Gastroesophageal sphincter (tissue), 4 donors: Measurements from ENCODE around the gene TSHZ2. TPM values are rescaled to one million over a fixed set of nuclear protein-coding genes. Genes with fewer than 3 reads are reported as not detected.

Source experiments
- ATAC-seq: fragments of 150-250 bp; one replicate; pipeline ENCODE4 v1.9.1; 2016; ENCODE audit warnings: mild to moderate bottlenecking, moderate library complexity
- H3K27ac ChIP-seq, 4 donors: fragments of 200-600 bp; sonication (generic) in 3 of 4; 1 replicate in 3 of 4; 2 replicates in 1 of 4; pipeline ENCODE4 v1.5.1; 2016 to 2019
- H3K27me3 ChIP-seq: fragments of 200-600 bp; sonication (generic); one replicate; pipeline ENCODE4 v1.5.1; 2019
- H3K36me3 ChIP-seq, 2 donors: fragments of 200-600 bp; sonication (generic); one replicate each; pipeline ENCODE4 v1.5.1; 2019; ENCODE audit warnings: control low read depth in 1 of 2
- H3K4me1 ChIP-seq, 3 donors: fragments of 200-600 bp; sonication (generic); 1 replicate in 2 of 3; 2 replicates in 1 of 3; pipeline ENCODE4 v1.5.1; 2016 to 2019; ENCODE audit warnings: control low read depth in 2 of 3
- H3K4me3 ChIP-seq, 2 donors: fragments of 200-600 bp; sonication (generic); one replicate each; pipeline ENCODE4 v1.5.1; 2019; ENCODE audit warnings: mild to moderate bottlenecking in 1 of 2, moderate library complexity in 1 of 2
- H3K9me3 ChIP-seq, 3 donors: fragments of 200-600 bp; sonication (generic); one replicate each; pipeline ENCODE4 v1.5.1; 2017 to 2019; ENCODE audit warnings: control low read depth in 2 of 3
- CTCF ChIP-seq, 4 experiments: fragments of 200-600 bp in 2 of 4; fragments of 450-650 bp in 2 of 4; sonication (generic) in 1 of 4; IDR thresholded peaks; one replicate each; pipeline ENCODE4 v1.5.1; 2017 to 2019; ENCODE audit warnings: antibody characterized with exemption in 4 of 4, mild to moderate bottlenecking in 2 of 4, moderate library complexity in 2 of 4
- EP300 ChIP-seq: sonication (generic); formaldehyde crosslinking; IDR thresholded peaks from one replicate; pipeline ENCODE4 v1.6.1; 2017; ENCODE audit warnings: antibody characterized with exemption, mild to moderate bottlenecking
- POLR2A ChIP-seq, 2 donors: fragments of 450-650 bp; IDR thresholded peaks; one replicate each; pipeline ENCODE4 v1.6.1; 2017; ENCODE audit warnings: antibody characterized with exemption in 2 of 2, mild to moderate bottlenecking in 2 of 2, moderate library complexity in 1 of 2
- POLR2AphosphoS5 ChIP-seq: sonication (generic); formaldehyde crosslinking; IDR thresholded peaks from one replicate; pipeline ENCODE4 v1.6.1; 2017; ENCODE audit warnings: antibody characterized with exemption
- WGBS, 2 donors: methylation state at CpG; one replicate each; pipeline ENCODE4 v1.1.5; 2018; ENCODE audit warnings: low coverage in 1 of 2; 5-methylcytosine and 5-hydroxymethylcytosine counted together
- total RNA-seq, 4 donors: library from RNA; depleted of rRNA; stranded (reverse); fragments of >200 nt; gene quantifications; one replicate each; pipeline ENCODE4 v1.1.0, GENCODE V29; 2016

TSHZ2 gene
- total RNA-seq, 4 donors from 2014 or later, result 9.9 to 21.3 (median 12.2) TPM

DNA sequence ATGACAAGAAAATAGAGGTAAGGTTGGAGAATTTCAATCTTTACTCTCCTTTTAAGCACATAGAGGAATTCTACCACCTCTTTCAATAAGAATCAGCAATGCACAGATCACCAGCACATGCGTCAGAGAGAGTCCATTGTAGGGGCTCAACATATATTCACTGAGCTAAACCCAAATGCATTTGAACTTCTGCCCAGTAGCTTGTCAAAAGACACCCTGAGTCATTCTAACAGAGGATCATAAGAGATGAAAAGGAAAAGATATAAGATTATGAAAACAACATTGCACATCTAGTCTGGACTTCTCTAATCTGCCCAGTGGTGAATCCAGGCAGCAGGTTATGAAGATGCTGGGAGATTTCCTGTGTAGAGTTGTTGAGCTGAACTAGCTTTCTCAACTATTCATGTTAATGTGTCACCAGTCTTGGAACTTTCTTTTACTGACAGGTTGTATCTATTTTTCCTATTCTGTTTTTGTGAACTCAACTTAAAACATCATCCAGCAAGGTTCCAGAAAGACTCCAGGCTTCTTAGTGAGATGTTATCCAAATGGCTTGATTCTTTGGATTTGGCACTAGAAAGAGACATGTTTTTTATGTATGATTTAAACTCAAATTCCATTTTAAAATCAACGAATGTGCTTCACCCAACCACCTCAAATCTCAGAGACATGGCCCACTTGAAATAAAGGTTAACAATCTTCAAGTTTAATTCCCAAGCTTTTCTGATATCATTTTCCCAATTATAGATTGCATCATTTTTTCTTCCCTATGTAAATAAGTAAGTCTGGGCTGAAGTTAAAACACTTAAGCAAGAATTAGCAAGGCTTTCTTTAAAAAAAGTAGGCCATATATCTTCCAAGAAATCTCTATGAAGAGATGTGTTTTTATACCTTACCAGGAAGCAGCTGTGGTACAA lies 89.3 kb downstream of the TSHZ2 start:
- Histone ChIP-seq H3K27me3 (no peaks in the 10 kb centered on the region), H3K36me3 (no peaks in the 10 kb centered on the region), H3K9me3 (no peaks in the 10 kb centered on the region), H3K4me3 (no peak overlapping the region), H3K27ac (no peak overlapping the region), H3K4me1 (no peaks in the 10 kb centered on the region)
- 50 to 65% methylated on average over 1 to 2 of the region's 2 CpGs for WGBS, 2 donors
- TF ChIP-seq CTCF (IDR thresholded peaks at IDR 0.05) (no peak), EP300 (no peak), POLR2AphosphoS5 (no peak), POLR2A (IDR thresholded peaks at IDR 0.05) (no peak)
- no peak for ATAC-seq

DNA sequence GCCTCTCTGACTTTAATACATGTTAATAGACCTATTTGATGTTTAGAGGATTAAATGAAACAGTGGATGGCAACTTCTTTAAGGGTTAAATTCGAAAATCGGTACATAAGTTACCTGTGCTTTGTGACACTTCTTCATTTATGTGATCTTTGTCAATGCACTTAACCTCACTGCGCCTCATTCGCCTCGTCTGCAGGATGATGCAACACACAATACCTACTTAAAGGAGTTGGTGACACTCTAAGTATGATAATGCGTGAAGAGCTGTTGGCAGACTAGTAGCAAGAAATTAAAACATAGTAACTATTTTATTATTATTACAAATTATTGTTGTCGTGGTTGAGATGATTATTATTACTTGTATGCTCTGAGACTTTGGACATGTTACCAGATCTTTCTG lies 92.8 kb downstream of the TSHZ2 start:
- Histone ChIP-seq H3K27me3 (no peaks in the 10 kb centered on the region), H3K4me1 (no peaks in the 10 kb centered on the region), H3K27ac (no peak overlapping the region), H3K36me3 (no peaks in the 10 kb centered on the region), H3K9me3 (peaks cover 0 to 8% (median 0%) of the 10 kb centered on the region in 3 donors), H3K4me3 (no peak overlapping the region)
- no peak for ATAC-seq
- TF ChIP-seq EP300, result no peak
- no peak for TF ChIP-seq POLR2AphosphoS5
- no peak for TF ChIP-seq CTCF (IDR thresholded peaks at IDR 0.05)
- no peak for TF ChIP-seq POLR2A (IDR thresholded peaks at IDR 0.05)
- 88 to 95% methylated on average over 7 of the region's 7 CpGs for WGBS, 2 donors

- Histone ChIP-seq H3K9me3 (peaks cover 0 to 8% (median 0%) of the 10 kb centered on the region in 3 donors), H3K36me3 (no peaks in the 10 kb centered on the region), H3K4me3 (no peak overlapping the region), H3K27me3 (no peaks in the 10 kb centered on the region), H3K27ac (no peak overlapping the region), H3K4me1 (no peaks in the 10 kb centered on the region)
- TF ChIP-seq POLR2A (IDR thresholded peaks at IDR 0.05) (no peak), CTCF (IDR thresholded peaks at IDR 0.05) (no peak), POLR2AphosphoS5 (no peak), EP300 (no peak)
- no peak for ATAC-seq
- WGBS, 2 donors, result 92 to 97% methylated on average over 3 of the region's 3 CpGs
Observed at GRCh38 chr20:53068241-53068640, 96.1 kb downstream of the TSHZ2 start.

DNA sequence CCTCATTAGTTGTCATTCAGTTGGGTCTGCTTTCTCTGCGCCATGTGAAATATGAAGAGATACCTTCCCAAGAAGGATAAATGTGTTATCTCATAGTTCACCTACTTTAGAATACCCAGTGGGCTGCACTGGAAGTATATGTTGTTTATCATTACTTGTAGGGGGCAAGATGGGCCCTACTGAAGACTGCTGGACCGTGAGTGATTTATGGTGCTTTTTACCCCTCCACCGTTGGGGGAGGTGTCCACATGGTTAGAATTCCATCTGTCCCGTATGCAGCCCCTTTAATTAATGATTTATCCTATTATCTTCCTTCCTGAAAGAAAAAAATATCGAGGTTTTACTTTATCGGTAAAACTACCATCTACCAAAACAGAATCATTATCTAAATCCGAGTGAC lies 97.0 kb downstream of the TSHZ2 start:
- Histone ChIP-seq H3K27ac (no peak overlapping the region), H3K4me3 (no peak overlapping the region), H3K4me1 (no peaks in the 10 kb centered on the region), H3K9me3 (peaks cover 0 to 8% (median 0%) of the 10 kb centered on the region in 3 donors), H3K36me3 (no peaks in the 10 kb centered on the region), H3K27me3 (no peaks in the 10 kb centered on the region)
- ATAC-seq, result no peak
- WGBS, 2 donors, result 70 to 83% methylated on average over 7 of the region's 7 CpGs
- TF ChIP-seq EP300, result no peak
- TF ChIP-seq POLR2A (IDR thresholded peaks at IDR 0.05), result no peak
- TF ChIP-seq POLR2AphosphoS5, result no peak
- TF ChIP-seq CTCF (IDR thresholded peaks at IDR 0.05), result no peak

- no peak for TF ChIP-seq CTCF (IDR thresholded peaks at IDR 0.05)
- TF ChIP-seq EP300, result no peak
- no peak for TF ChIP-seq POLR2AphosphoS5
- no peak for TF ChIP-seq POLR2A (IDR thresholded peaks at IDR 0.05)
- Histone ChIP-seq H3K27ac (peak overlapping the region in 1 of 4 donors; percentile 60), H3K27me3 (no peaks in the 10 kb centered on the region), H3K4me3 (no peak overlapping the region), H3K36me3 (no peaks in the 10 kb centered on the region), H3K4me1 (no peaks in the 10 kb centered on the region), H3K9me3 (peaks cover 0 to 8% (median 0%) of the 10 kb centered on the region in 3 donors)
- ATAC-seq, result no peak
- WGBS, 2 donors, result 87 to 95% methylated on average over 4 of the region's 4 CpGs
Observed at GRCh38 chr20:53070224-53070623, 98.1 kb downstream of the TSHZ2 start.
